ENCODE measurements around the gene TRPV3. TPM values are rescaled to one million over a fixed set of nuclear protein-coding genes. Genes with fewer than 3 reads are reported as not detected.
A peak's percentile ranks its signal among the peaks of the same experiment; 100 is the strongest.

Gene TRPV3
- total RNA-seq, 2 experiments from 2014 or later: 0.69 to 0.79 TPM

GRCh38 chr17:3513305-3514035 is 44.1 kb downstream of the TRPV3 start:
- H3K27me3 Mint-ChIP-seq: no peaks in the 10 kb centered on the region
- H3K27ac Mint-ChIP-seq: no peak overlapping the region

GRCh38 chr17:3512505-3513171 is 45.0 kb downstream of the TRPV3 start:
- no peak overlapping the region for H3K4me3 Mint-ChIP-seq
- no peak for ATAC-seq (ENCODE audit: low read depth)
- no peak overlapping the region for H3K27ac Mint-ChIP-seq

More at GRCh38 chr17:3513305-3514035, 44.1 kb downstream of the TRPV3 start:
- ATAC-seq (ENCODE audit: low read depth) (no peak), DNase-seq (no peak)
- Mint-ChIP-seq H3K4me1 (no peaks in the 10 kb centered on the region), H3K9me3 (peaks cover 2% of the 10 kb centered on the region), H3K36me3 (no peaks in the 10 kb centered on the region), H3K4me3 (peak overlapping the region; percentile 42)
- POLR2A ChIA-PET: no interaction called here

DNA sequence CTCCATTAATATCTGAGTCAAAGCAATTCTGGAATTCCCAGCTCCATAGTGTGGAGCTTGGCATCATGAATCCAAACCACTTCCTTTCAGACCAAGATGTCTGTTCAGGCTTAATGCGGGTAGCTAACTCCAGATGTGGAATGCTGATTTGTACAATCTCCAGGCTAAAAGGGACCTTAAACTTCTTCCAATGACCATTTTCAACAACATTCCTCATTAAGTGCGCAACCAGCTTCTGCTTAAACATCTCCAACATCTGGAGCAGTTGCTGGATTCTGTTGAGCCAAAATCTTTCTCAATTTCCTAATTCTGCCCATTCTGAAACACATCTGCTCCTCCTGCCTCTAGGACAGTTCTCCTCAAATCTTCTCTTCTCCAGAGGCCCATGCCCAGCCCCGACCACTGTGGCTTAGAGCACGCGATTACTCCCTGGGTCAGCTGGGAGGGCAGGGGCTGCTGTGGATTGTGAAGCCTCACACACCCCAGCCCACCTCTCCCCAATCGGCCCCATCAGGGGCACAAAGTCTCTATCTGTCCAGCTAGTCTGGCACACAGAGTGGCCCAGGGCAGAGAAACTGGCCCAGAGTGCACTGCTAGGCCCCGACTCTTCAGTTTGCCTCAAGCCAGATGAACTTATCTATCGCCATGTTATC is 45.6 kb downstream of the TRPV3 start:
- H3K4me3 Mint-ChIP-seq: no peak overlapping the region
- no peak overlapping the region for H3K27ac Mint-ChIP-seq
- ATAC-seq (ENCODE audit: low read depth) (no peak), DNase-seq (no peak)
- no peaks in the 10 kb centered on the region for H3K36me3 Mint-ChIP-seq
- H3K9me3 Mint-ChIP-seq: peaks cover 2% of the 10 kb centered on the region
- no peaks in the 10 kb centered on the region for H3K27me3 Mint-ChIP-seq
- POLR2A ChIA-PET: no interaction called here
- H3K4me1 Mint-ChIP-seq: no peaks in the 10 kb centered on the region

More at GRCh38 chr17:3512505-3513171, 45.0 kb downstream of the TRPV3 start:
- POLR2A ChIA-PET: no interaction called here
- no peaks in the 10 kb centered on the region for H3K36me3 Mint-ChIP-seq
- no peaks in the 10 kb centered on the region for H3K4me1 Mint-ChIP-seq
- H3K9me3 Mint-ChIP-seq: peaks cover 2% of the 10 kb centered on the region
- DNase-seq: no peak
- H3K27me3 Mint-ChIP-seq: no peaks in the 10 kb centered on the region

- H3K4me1 Mint-ChIP-seq: no peaks in the 10 kb centered on the region
- H3K27me3 Mint-ChIP-seq: no peaks in the 10 kb centered on the region
- POLR2A ChIA-PET: no interaction called here
- peaks cover 2% of the 10 kb centered on the region for H3K9me3 Mint-ChIP-seq
- ATAC-seq (ENCODE audit: low read depth): no peak
- no peaks in the 10 kb centered on the region for H3K36me3 Mint-ChIP-seq
- no peak overlapping the region for H3K4me3 Mint-ChIP-seq
- H3K27ac Mint-ChIP-seq: no peak overlapping the region
- DNase-seq: no peak
These were observed 47.5 kb downstream of the TRPV3 start for GRCh38 chr17:3510090-3510489.

DNA sequence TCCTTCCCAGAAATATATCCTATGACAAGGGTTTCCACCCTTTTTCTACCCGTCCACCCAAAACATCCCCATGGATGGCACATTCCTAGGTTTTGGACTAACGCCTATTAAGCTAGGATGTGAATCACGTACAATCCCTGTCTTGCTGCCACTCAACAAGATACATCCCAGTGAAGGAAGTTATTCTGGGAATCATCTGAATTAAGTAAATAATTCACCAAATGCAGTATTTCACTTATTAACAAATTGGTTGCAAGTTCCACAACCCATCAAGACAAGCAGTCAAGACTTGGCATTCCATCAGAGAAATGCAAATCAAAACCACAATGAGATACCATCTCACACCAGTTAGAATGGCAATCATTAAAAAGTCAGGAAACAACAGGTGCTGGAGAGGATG is 49.7 kb downstream of the TRPV3 start:
- no peak for ATAC-seq (ENCODE audit: low read depth)
- Mint-ChIP-seq H3K36me3 (no peaks in the 10 kb centered on the region), H3K4me1 (no peaks in the 10 kb centered on the region), H3K27me3 (no peaks in the 10 kb centered on the region), H3K27ac (no peak overlapping the region), H3K4me3 (no peak overlapping the region), H3K9me3 (peaks cover 2% of the 10 kb centered on the region)
- no peak for DNase-seq
- POLR2A ChIA-PET: no interaction called here

DNA sequence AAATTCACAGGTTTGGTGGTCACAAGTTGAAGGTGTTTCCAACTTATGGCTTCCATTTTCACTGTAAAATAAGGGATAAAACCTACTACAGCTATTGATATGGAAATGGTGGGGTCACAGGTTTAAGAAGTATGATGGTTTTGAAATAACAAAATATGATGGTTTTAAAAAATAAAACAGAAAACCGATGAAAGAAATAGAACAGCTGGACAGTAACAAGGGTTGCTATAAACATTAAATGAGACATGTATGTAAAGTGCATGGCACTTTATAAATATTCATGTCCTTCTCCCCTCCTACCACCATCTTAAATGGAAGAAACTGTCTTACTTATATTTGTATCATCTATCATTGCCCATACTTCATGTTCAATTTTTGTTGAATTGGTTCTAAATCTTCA is 50.5 kb downstream of the TRPV3 start:
- H3K27ac Mint-ChIP-seq: no peak overlapping the region
- POLR2A ChIA-PET: no interaction called here
- no peak overlapping the region for H3K4me3 Mint-ChIP-seq

DNA sequence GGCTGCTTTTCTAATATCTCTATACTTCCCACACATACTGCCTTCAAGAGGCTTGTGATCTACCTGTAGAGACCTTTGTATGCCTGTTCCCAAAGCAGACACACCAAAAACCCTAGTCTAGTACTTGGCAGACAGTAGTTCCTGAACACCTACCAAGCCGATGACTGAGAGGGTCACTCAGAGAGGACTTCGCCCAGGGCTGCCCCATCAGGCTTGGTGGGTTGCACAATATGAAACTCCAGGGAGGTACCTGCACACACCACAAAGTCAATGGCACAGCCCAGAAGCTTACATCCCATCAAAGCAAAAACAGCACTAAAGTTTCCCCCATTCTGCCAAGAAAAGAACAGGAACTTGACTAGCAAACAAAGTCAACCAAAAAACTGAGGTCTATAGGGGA is 51.6 kb downstream of the TRPV3 start:
- ATAC-seq (ENCODE audit: low read depth): no peak
- H3K4me3 Mint-ChIP-seq: no peak overlapping the region
- no peak overlapping the region for H3K27ac Mint-ChIP-seq
- POLR2A ChIA-PET: no interaction called here
- DNase-seq: no peak
- H3K36me3 Mint-ChIP-seq: no peaks in the 10 kb centered on the region
- no peaks in the 10 kb centered on the region for H3K27me3 Mint-ChIP-seq
- no peaks in the 10 kb centered on the region for H3K4me1 Mint-ChIP-seq
- peaks cover 2% of the 10 kb centered on the region for H3K9me3 Mint-ChIP-seq

More for the DNA sequence above, 50.5 kb downstream of the TRPV3 start:
- ATAC-seq (ENCODE audit: low read depth): no peak
- DNase-seq: no peak
- Mint-ChIP-seq H3K9me3 (peaks cover 2% of the 10 kb centered on the region), H3K36me3 (no peaks in the 10 kb centered on the region), H3K4me1 (no peaks in the 10 kb centered on the region), H3K27me3 (no peaks in the 10 kb centered on the region)

- Mint-ChIP-seq H3K4me3 (no peak overlapping the region), H3K27ac (no peak overlapping the region), H3K9me3 (peaks cover 2% of the 10 kb centered on the region), H3K36me3 (no peaks in the 10 kb centered on the region), H3K27me3 (no peaks in the 10 kb centered on the region), H3K4me1 (no peaks in the 10 kb centered on the region)
- DNase-seq (no peak), ATAC-seq (ENCODE audit: low read depth) (no peak)
- POLR2A ChIA-PET: no interaction called here
These were observed 52.6 kb downstream of the TRPV3 start for GRCh38 chr17:3505008-3505407.

GRCh38 chr17:3503285-3503684 is 54.3 kb downstream of the TRPV3 start:
- no peak overlapping the region for H3K4me3 Mint-ChIP-seq
- POLR2A ChIA-PET: no interaction called here
- no peak overlapping the region for H3K27ac Mint-ChIP-seq
- H3K36me3 Mint-ChIP-seq: no peaks in the 10 kb centered on the region
- no peak for ATAC-seq (ENCODE audit: low read depth)
- H3K4me1 Mint-ChIP-seq: no peaks in the 10 kb centered on the region
- no peak for DNase-seq
- no peaks in the 10 kb centered on the region for H3K27me3 Mint-ChIP-seq
- no peaks in the 10 kb centered on the region for H3K9me3 Mint-ChIP-seq

DNA sequence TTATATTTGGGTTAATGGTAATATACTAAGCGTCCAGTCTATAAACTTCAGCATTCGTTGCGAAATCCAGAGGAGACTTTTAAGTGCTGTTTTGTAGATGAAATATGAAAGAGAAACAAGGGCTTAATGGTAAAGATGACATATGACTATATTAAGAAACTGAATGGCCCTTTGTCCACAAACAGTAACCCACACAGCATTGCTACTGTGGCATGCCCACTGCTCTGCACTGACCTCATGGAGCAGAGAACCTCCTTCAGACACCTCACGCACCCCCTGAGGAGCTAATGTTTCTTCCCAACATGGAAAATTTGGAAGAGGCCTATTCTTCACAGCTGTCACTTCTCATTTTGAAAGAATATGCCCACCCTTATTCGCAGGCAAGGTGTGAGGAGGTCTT is 55.1 kb downstream of the TRPV3 start:
- no peak for DNase-seq
- no peak overlapping the region for H3K4me3 Mint-ChIP-seq
- POLR2A ChIA-PET: no interaction called here
- no peaks in the 10 kb centered on the region for H3K4me1 Mint-ChIP-seq
- no peak overlapping the region for H3K27ac Mint-ChIP-seq
- no peaks in the 10 kb centered on the region for H3K27me3 Mint-ChIP-seq
- ATAC-seq (ENCODE audit: low read depth): no peak
- no peaks in the 10 kb centered on the region for H3K36me3 Mint-ChIP-seq
- no peaks in the 10 kb centered on the region for H3K9me3 Mint-ChIP-seq

- no peak overlapping the region for H3K27ac Mint-ChIP-seq
- no peaks in the 10 kb centered on the region for H3K9me3 Mint-ChIP-seq
- H3K36me3 Mint-ChIP-seq: no peaks in the 10 kb centered on the region
- H3K4me3 Mint-ChIP-seq: no peak overlapping the region
- no peak for ATAC-seq (ENCODE audit: low read depth)
- H3K27me3 Mint-ChIP-seq: no peaks in the 10 kb centered on the region
- no peaks in the 10 kb centered on the region for H3K4me1 Mint-ChIP-seq
- POLR2A ChIA-PET: no interaction called here
- DNase-seq: no peak
These were observed 56.3 kb downstream of the TRPV3 start for GRCh38 chr17:3501344-3501743.

DNA sequence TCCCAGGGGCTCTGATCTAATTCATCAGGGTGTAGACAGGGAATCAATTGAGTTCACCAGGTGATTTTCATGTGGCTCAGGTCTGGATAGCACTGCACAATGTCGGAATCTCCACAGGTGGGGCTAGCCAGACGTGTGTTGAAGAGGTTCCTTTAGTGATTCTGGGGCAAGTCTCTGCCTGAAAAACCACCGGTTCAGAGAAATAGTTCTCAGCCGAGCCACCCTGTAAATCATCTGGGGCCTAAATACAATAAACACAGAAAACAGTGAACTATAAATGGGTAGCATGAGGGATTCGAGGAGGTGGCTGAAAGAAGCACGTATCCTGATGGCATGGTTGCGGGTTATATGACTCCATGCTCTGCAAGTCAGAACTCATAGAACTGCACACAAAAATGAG is 60.5 kb downstream of the TRPV3 start:
- no peaks in the 10 kb centered on the region for H3K4me1 Mint-ChIP-seq
- POLR2A ChIA-PET: no interaction called here
- H3K27me3 Mint-ChIP-seq: no peaks in the 10 kb centered on the region
- DNase-seq: no peak
- ATAC-seq (ENCODE audit: low read depth): no peak
- H3K4me3 Mint-ChIP-seq: no peak overlapping the region
- no peaks in the 10 kb centered on the region for H3K9me3 Mint-ChIP-seq
- H3K36me3 Mint-ChIP-seq: no peaks in the 10 kb centered on the region
- no peak overlapping the region for H3K27ac Mint-ChIP-seq

DNA sequence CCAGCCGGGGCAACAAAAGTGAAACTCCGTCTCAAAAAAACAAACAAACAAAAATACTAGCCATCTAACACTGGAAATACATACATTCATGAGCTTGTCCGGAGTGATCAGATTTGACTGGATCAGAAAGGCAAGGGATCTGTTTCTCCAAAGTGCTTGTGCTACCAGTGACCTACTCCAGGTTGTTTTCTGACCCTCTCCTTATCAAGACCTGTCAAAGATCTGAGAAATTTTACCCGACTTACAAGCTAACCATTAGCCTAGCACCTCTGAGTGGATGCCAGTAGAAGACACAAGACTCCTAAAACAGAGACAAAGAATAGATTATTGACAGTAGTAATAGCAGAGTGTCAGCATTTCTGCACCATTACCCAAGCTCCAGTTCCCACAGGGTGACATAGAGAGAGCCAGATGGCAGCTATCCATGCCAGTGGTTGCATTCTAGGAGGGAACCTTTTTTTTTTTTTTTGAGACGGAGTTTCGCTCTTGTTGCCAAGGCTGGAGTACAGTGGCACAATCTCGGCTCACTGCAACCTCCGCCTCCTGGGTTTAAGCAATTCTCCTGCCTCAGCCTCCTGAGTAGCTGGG is 72.0 kb downstream of the TRPV3 start:
- H3K4me1 Mint-ChIP-seq: no peaks in the 10 kb centered on the region
- H3K36me3 Mint-ChIP-seq: no peaks in the 10 kb centered on the region
- no peaks in the 10 kb centered on the region for H3K9me3 Mint-ChIP-seq
- H3K27me3 Mint-ChIP-seq: peaks cover 30% of the 10 kb centered on the region
- ATAC-seq (ENCODE audit: low read depth) (no peak), DNase-seq (no peak)
- no peak overlapping the region for H3K4me3 Mint-ChIP-seq
- POLR2A ChIA-PET: no interaction called here
- H3K27ac Mint-ChIP-seq: no peak overlapping the region

DNA sequence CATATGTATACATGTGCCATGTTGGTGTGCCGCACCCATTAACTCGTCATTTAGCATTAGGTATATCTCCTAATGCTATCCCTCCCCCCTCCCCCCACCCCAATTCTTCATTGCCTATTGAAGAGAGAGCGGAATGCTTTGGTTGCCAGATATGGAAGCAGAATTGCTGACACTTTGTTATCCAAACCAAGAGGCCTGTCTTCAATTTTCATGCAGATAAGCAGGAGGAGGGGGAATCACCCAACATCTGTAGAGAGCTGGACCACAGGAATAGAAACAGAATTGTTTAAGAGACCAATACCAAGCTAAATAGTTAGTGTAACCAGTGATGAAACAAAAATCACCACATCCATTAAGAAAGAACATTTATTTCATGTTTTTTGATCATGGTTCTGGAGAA is 74.8 kb downstream of the TRPV3 start:
- H3K4me3 Mint-ChIP-seq: no peak overlapping the region
- no peaks in the 10 kb centered on the region for H3K36me3 Mint-ChIP-seq
- no peak for ATAC-seq (ENCODE audit: low read depth)
- no peaks in the 10 kb centered on the region for H3K4me1 Mint-ChIP-seq
- H3K27me3 Mint-ChIP-seq: peaks cover 24% of the 10 kb centered on the region
- no peaks in the 10 kb centered on the region for H3K9me3 Mint-ChIP-seq
- DNase-seq: no peak
- H3K27ac Mint-ChIP-seq: no peak overlapping the region
- POLR2A ChIA-PET: no interaction called here
